DND-41 (cell line): ENCODE results near the gene FBXL22.

Experiments used
- ATAC-seq: fragments of 200-7000 bp; cut with Tn5 transposase; 3 replicates; pipeline ENCODE4 v1.9.1; 2021; ENCODE audit warnings: low read depth; ENCODE audit not compliant: insufficient read depth
- DNase-seq: peaks from one replicate; pipeline ENCODE4 v3.0.0-alpha.2; 2020
- H2AFZ ChIP-seq: 2 replicates; pipeline ENCODE4 v1.6.0; 2012; ENCODE audit warnings: low read depth, low read length
- H3K27ac ChIP-seq: 2 replicates; pipeline ENCODE4 v1.5.1; 2012; ENCODE audit warnings: low read length, inconsistent platforms
- H3K27me3 ChIP-seq: fragments of 200-600 bp; sonication (generic); 2 replicates; pipeline ENCODE4 v1.6.0; 2012; ENCODE audit warnings: low read length, mild to moderate bottlenecking, inconsistent platforms; ENCODE audit not compliant: insufficient read depth, poor library complexity
- H3K36me3 ChIP-seq: 2 replicates; pipeline ENCODE4 v1.5.1; 2012; ENCODE audit warnings: low read length, inconsistent platforms; ENCODE audit not compliant: insufficient read depth
- H3K4me1 ChIP-seq: 2 replicates; pipeline ENCODE4 v1.5.1; 2012; ENCODE audit warnings: mild to moderate bottlenecking, low read length; ENCODE audit not compliant: insufficient read depth
- H3K4me2 ChIP-seq: 2 replicates; pipeline ENCODE4 v1.6.0; 2012; ENCODE audit warnings: mild to moderate bottlenecking, moderate library complexity, low read length, inconsistent platforms; ENCODE audit not compliant: insufficient read depth
- H3K4me3 ChIP-seq, 2 experiments: fragments of 200-600 bp in 1 of 2; shearing (Covaris generic) in 1 of 2; 2 replicates each; pipeline ENCODE4 v1.5.1; 2012 to 2016; ENCODE audit warnings: inconsistent platforms in 2 of 2, low read length in 2 of 2, mild to moderate bottlenecking in 2 of 2, low read depth in 1 of 2, moderate library complexity in 1 of 2
- H3K79me2 ChIP-seq: 2 replicates; pipeline ENCODE4 v1.6.0; 2012; ENCODE audit warnings: low read length, inconsistent platforms; ENCODE audit not compliant: insufficient read depth
- H3K9ac ChIP-seq: 2 replicates; pipeline ENCODE4 v1.6.0; 2012; ENCODE audit warnings: low read depth, mild to moderate bottlenecking, inconsistent platforms, low read length, moderate library complexity
- H3K9me3 ChIP-seq: 2 replicates; pipeline ENCODE4 v1.5.1; 2012; ENCODE audit warnings: low read length, moderate library complexity, mild to moderate bottlenecking, inconsistent platforms; ENCODE audit not compliant: insufficient read depth, severe bottlenecking
- H4K20me1 ChIP-seq: 2 replicates; pipeline ENCODE4 v1.6.0; 2012; ENCODE audit warnings: low read length; ENCODE audit not compliant: insufficient read depth
- EZH2 ChIP-seq: IDR thresholded peaks from 3 replicates; pipeline ENCODE4 v1.6.1; 2012; ENCODE audit warnings: borderline replicate concordance, low read depth, mild to moderate bottlenecking, moderate library complexity, low read length, inconsistent platforms; ENCODE audit not compliant: severe bottlenecking
- TF ChIP-seq, protein P1 (sequence below): IDR thresholded peaks from 2 replicates; pipeline ENCODE4 v1.5.1; 2012; ENCODE audit warnings: borderline replicate concordance, low read length, moderate library complexity, mild to moderate bottlenecking; ENCODE audit not compliant: poor library complexity, severe bottlenecking; ENCODE audit errors: extremely low read depth

The FBXL22 gene

DNA sequence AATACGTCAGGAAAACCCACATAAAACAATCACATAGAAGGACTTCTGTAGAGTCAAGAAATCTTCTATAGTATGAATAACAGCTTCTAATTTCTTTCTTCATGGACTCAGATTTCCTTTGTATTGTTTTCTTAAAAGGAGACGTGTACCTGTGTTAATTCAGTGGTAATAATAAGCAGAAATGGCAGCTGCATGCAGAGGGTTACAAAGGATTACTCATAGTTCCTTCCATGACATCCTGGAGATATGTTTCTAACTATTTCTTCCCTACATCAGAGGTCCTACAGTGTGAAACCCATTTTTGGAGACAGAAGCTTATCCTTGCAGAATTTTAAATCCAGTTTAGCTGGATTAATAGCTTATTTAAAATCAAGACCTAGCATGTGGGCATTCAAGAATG, 36.1 kb downstream of the FBXL22 start:
- Histone ChIP-seq H3K9me3 (no peaks in the 10 kb centered on the region), H3K27ac (no peak overlapping the region), H3K4me1 (no peaks in the 10 kb centered on the region), H4K20me1 (no peaks in the 10 kb centered on the region), H3K27me3 (no peaks in the 10 kb centered on the region), H2AFZ (no peak overlapping the region), H3K4me3 (no peak overlapping the region), H3K36me3 (peaks cover 68% of the 10 kb centered on the region), H3K4me2 (no peak overlapping the region), H3K79me2 (no peaks in the 10 kb centered on the region), H3K9ac (no peak overlapping the region)
- ATAC-seq (no peak), DNase-seq (no peak)
- no peak for TF ChIP-seq EZH2
- TF ChIP-seq, protein P1, sequence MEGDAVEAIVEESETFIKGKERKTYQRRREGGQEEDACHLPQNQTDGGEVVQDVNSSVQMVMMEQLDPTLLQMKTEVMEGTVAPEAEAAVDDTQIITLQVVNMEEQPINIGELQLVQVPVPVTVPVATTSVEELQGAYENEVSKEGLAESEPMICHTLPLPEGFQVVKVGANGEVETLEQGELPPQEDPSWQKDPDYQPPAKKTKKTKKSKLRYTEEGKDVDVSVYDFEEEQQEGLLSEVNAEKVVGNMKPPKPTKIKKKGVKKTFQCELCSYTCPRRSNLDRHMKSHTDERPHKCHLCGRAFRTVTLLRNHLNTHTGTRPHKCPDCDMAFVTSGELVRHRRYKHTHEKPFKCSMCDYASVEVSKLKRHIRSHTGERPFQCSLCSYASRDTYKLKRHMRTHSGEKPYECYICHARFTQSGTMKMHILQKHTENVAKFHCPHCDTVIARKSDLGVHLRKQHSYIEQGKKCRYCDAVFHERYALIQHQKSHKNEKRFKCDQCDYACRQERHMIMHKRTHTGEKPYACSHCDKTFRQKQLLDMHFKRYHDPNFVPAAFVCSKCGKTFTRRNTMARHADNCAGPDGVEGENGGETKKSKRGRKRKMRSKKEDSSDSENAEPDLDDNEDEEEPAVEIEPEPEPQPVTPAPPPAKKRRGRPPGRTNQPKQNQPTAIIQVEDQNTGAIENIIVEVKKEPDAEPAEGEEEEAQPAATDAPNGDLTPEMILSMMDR: no peak

DNA sequence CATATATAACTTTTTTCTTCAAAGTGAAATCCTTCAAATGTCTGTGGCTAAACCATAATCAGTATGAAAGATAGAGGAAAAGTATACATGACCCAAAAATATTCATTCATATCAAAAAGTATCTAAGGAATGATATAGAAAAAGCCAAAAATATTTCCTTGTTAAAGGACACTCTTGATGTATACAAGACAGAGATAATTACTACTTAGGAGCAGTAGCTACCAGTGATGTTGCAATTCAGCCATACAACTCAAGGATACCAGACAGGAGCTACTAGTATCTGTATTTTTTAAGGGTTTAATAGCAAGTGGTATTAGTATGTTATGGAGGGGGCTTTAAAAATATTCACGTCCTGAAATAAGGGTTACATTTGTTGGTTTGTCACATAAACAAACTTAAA, 37.0 kb downstream of the FBXL22 start:
- TF ChIP-seq, protein P1: no peak
- TF ChIP-seq EZH2: no peak
- Histone ChIP-seq H3K9ac (no peak overlapping the region), H3K4me2 (no peak overlapping the region), H3K27ac (no peak overlapping the region), H3K4me3 (no peak overlapping the region), H3K79me2 (no peaks in the 10 kb centered on the region), H4K20me1 (no peaks in the 10 kb centered on the region), H3K27me3 (no peaks in the 10 kb centered on the region), H2AFZ (no peak overlapping the region), H3K4me1 (no peaks in the 10 kb centered on the region), H3K9me3 (no peaks in the 10 kb centered on the region), H3K36me3 (peaks cover 71% of the 10 kb centered on the region)
- DNase-seq (no peak), ATAC-seq (no peak)

DNA sequence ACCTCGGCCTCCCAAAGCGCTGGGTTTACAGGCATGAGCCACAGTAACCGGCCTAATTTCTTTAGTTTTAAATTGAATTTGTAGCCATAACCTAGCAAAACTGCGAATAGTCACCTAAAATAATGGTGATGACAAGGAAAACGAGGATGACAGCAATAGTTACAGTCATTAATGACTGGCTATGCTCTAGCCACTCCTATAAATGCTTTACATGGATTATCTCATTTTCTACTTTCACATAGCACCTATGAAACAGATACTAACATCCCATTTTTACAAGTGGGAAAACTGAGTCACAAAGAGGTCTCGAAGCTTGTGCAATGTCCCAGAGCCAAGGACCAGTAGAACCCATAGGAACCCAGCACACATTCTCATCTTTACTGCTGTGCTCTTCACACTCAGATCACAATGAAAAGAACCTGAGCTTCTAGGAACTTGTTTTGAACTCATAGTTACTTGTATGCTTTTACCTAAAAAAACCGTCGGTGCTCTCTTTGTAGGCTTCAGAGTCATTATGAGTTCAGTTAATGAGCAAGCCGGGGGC, 39.4 kb downstream of the FBXL22 start:
- DNase-seq (no peak), ATAC-seq (no peak)
- TF ChIP-seq, protein P1: no peak
- no peak for TF ChIP-seq EZH2
- no peaks in the 10 kb centered on the region for H4K20me1 ChIP-seq
- no peak overlapping the region for H3K4me2 ChIP-seq
- H3K79me2 ChIP-seq: no peaks in the 10 kb centered on the region
- peaks cover 82% of the 10 kb centered on the region for H3K36me3 ChIP-seq
- no peaks in the 10 kb centered on the region for H3K27me3 ChIP-seq
- H3K9ac ChIP-seq: no peak overlapping the region
- H3K9me3 ChIP-seq: no peaks in the 10 kb centered on the region
- H3K4me3 ChIP-seq: no peak overlapping the region
- H2AFZ ChIP-seq: no peak overlapping the region
- H3K27ac ChIP-seq: no peak overlapping the region
- H3K4me1 ChIP-seq: no peaks in the 10 kb centered on the region

DNA sequence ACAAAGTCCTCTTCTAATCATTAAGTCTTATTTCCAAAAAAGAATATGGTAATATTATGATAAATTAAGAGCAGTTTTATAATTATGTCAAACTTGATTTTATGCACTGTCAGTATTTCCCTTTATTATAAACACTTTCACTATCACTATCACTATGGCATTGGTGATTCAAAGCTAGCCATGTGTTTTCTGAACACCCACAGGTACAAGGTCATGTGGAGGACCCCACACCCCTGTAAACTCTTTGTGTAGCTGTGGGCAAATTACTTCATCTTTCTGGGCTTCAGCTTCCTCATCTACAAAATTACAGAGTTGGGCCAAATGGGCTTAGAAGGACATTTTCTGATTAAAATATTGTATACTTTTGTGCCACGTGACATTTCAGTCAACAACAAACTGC, 41.7 kb downstream of the FBXL22 start:
- TF ChIP-seq, protein P1: no peak
- TF ChIP-seq EZH2: no peak
- Histone ChIP-seq H3K9me3 (no peaks in the 10 kb centered on the region), H4K20me1 (no peaks in the 10 kb centered on the region), H3K36me3 (peaks cover 73% of the 10 kb centered on the region), H3K79me2 (no peaks in the 10 kb centered on the region), H3K27ac (no peak overlapping the region), H3K4me3 (no peak overlapping the region), H3K4me2 (no peak overlapping the region), H3K4me1 (no peaks in the 10 kb centered on the region), H3K27me3 (no peaks in the 10 kb centered on the region), H3K9ac (no peak overlapping the region), H2AFZ (no peak overlapping the region)
- no peak for DNase-seq
- ATAC-seq: no peak
